ENCODE results near the gene MANEAL. TPM values are rescaled to one million over a fixed set of nuclear protein-coding genes. Genes with fewer than 3 reads are reported as not detected.

MANEAL gene
- total RNA-seq, 1 donor from 2014 or later, result 11.6 TPM

DNA sequence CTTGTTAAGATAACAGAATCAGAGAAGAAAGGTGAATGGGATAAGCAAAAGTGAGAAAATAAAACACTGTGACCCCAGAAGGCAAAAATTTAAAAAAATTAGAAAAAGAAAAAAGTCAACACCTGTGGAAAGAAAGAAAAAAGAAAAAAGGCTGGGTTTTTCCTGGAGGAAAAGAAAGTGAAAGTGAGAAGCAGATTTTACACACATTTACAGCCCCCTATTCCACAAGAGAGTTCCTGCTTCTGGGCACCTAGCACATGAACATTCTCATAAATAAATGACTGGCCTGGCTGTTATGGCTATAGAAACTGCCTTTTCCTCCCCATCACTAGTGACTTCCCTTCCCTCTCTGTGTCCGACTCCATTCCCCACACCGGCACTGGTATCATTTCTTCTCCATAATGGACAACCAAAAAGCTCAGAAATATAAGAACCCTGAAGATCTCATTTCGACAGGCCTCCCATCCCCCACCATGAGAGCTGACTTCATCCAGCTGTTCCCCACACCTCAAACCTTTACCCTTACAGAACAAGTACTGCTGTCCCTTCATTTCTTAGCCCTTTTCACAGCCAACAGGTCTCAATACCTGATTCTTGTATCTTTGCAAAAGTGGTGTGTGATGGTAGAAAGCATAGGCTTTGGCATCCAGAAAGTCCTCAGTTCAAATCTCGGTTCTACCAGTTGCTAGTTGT, 53.1 kb downstream of the MANEAL start:
- peaks cover 7% of the 10 kb centered on the region for H3K36me3 Mint-ChIP-seq
- peak overlapping the region; percentile 42 for H3K27ac Mint-ChIP-seq
- H3K9me3 Mint-ChIP-seq, result no peaks in the 10 kb centered on the region
- no peak for DNase-seq (ENCODE audit: extremely low spot score, unreplicated experiment)
- H3K4me3 Mint-ChIP-seq, result no peak overlapping the region
- no peaks in the 10 kb centered on the region for H3K27me3 Mint-ChIP-seq
- no peaks in the 10 kb centered on the region for H3K4me1 Mint-ChIP-seq (ENCODE audit: unreplicated experiment)
- TF ChIP-seq, protein P1, sequence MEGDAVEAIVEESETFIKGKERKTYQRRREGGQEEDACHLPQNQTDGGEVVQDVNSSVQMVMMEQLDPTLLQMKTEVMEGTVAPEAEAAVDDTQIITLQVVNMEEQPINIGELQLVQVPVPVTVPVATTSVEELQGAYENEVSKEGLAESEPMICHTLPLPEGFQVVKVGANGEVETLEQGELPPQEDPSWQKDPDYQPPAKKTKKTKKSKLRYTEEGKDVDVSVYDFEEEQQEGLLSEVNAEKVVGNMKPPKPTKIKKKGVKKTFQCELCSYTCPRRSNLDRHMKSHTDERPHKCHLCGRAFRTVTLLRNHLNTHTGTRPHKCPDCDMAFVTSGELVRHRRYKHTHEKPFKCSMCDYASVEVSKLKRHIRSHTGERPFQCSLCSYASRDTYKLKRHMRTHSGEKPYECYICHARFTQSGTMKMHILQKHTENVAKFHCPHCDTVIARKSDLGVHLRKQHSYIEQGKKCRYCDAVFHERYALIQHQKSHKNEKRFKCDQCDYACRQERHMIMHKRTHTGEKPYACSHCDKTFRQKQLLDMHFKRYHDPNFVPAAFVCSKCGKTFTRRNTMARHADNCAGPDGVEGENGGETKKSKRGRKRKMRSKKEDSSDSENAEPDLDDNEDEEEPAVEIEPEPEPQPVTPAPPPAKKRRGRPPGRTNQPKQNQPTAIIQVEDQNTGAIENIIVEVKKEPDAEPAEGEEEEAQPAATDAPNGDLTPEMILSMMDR (conservative IDR thresholded peaks at IDR 0.05), result no peak

DNA sequence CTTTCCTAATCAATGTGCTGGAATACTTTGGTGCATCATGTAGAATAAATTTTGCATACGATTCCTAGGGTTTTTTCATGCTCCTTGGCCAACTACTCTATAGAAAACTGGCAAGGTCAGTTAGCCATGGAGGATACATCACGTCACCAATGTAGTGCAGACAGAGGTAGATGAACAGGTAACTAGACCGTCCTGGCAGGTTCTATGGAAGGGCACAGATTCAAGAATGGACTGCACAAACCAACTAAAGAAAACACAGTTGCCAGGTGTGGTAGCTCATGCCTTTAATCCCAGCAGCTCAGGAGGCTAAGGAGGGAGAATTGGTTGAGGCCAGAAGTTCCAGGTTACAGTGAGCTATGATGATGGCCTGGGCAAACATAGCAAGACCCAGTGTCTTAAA, 55.8 kb downstream of the MANEAL start:
- TF ChIP-seq, protein P1 (conservative IDR thresholded peaks at IDR 0.05), result no peak
- Mint-ChIP-seq H3K27me3 (no peaks in the 10 kb centered on the region), H3K4me3 (no peak overlapping the region), H3K27ac (no peak overlapping the region), H3K9me3 (no peaks in the 10 kb centered on the region), H3K4me1 (ENCODE audit: unreplicated experiment) (peaks cover 4% of the 10 kb centered on the region), H3K36me3 (peaks cover 12% of the 10 kb centered on the region)
- no peak for DNase-seq (ENCODE audit: extremely low spot score, unreplicated experiment)

DNA sequence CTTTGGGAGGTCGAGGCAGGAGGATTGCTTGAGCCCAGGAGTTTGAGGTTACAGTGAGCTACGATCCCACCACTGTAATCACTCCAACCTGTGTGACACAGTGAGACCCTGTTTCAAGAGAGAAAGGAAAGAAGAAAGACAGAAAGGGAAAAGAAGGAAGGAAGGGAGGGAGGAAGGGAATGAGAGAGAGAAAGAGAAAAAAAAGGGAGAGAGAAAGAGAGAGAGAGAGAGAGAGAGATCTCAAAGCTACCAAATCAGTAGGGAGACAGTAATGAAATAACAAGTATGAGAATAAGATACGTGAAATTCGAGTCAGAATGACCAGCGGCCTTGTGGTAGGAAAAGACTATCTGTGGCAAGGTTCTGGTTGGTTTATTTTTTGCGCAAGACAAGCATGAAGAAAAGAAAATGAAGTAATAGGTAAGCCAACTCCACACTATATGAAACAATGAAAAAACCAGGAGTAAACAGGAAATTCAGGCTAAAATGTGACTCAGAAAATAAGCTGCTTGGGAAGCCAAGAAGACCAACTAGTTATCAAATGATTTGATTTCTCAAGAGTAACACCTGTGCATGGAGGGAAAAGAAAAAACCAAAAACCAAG, 56.8 kb downstream of the MANEAL start:
- H3K36me3 Mint-ChIP-seq, result peaks cover 9% of the 10 kb centered on the region
- H3K27me3 Mint-ChIP-seq, result no peaks in the 10 kb centered on the region

More for the DNA sequence above, 56.8 kb downstream of the MANEAL start:
- no peak overlapping the region for H3K4me3 Mint-ChIP-seq
- no peaks in the 10 kb centered on the region for H3K9me3 Mint-ChIP-seq
- TF ChIP-seq, protein P1 (conservative IDR thresholded peaks at IDR 0.05), result no peak
- H3K4me1 Mint-ChIP-seq (ENCODE audit: unreplicated experiment), result peaks cover 9% of the 10 kb centered on the region
- DNase-seq (ENCODE audit: extremely low spot score, unreplicated experiment), result no peak
- no peak overlapping the region for H3K27ac Mint-ChIP-seq

Other genes with a start within 250 kb of the MANEAL start
- gene SNIP1, start 239.6 kb upstream of the MANEAL start, total RNA-seq (ENCODE audit: low replicate concordance), result 18.2 and 23.4 TPM in 2 replicates
- 11.6 and 40.8 TPM in 2 replicates for gene DNALI1, start 236.9 kb upstream of the MANEAL start, total RNA-seq (ENCODE audit: low replicate concordance)
- gene GNL2, start 197.9 kb upstream of the MANEAL start, total RNA-seq (ENCODE audit: low replicate concordance), result 52.4 and 55.1 TPM in 2 replicates
- 0.26 and 1.4 TPM in 2 replicates for gene RSPO1, start 159.0 kb upstream of the MANEAL start, total RNA-seq (ENCODE audit: low replicate concordance)
- 13.3 and 35.1 TPM in 2 replicates for gene CDCA8, start 101.3 kb upstream of the MANEAL start, total RNA-seq (ENCODE audit: low replicate concordance)
- gene EPHA10, start 28.7 kb upstream of the MANEAL start, total RNA-seq (ENCODE audit: low replicate concordance), result 0.97 and 1.0 TPM in 2 replicates
- gene C1orf122, start 13.9 kb downstream of the MANEAL start, total RNA-seq (ENCODE audit: low replicate concordance), result 38.9 and 49.6 TPM in 2 replicates
- 12.7 and 19.2 TPM in 2 replicates for gene YRDC, start 14.4 kb downstream of the MANEAL start, total RNA-seq (ENCODE audit: low replicate concordance)
- gene MTF1, start 65.7 kb downstream of the MANEAL start, total RNA-seq (ENCODE audit: low replicate concordance), result 20.5 and 20.7 TPM in 2 replicates
- gene INPP5B, start 153.2 kb downstream of the MANEAL start, total RNA-seq (ENCODE audit: low replicate concordance), result 16.1 and 19.3 TPM in 2 replicates
- 56.1 and 86.5 TPM in 2 replicates for gene SF3A3, start 196.2 kb downstream of the MANEAL start, total RNA-seq (ENCODE audit: low replicate concordance)
- gene FHL3, start 211.7 kb downstream of the MANEAL start, total RNA-seq (ENCODE audit: low replicate concordance), result 7.0 and 25.1 TPM in 2 replicates
- gene UTP11, start 218.9 kb downstream of the MANEAL start, total RNA-seq (ENCODE audit: low replicate concordance), result 22.7 and 33.1 TPM in 2 replicates